ENCODE data around the gene FNDC3B.

Gene FNDC3B

DNA sequence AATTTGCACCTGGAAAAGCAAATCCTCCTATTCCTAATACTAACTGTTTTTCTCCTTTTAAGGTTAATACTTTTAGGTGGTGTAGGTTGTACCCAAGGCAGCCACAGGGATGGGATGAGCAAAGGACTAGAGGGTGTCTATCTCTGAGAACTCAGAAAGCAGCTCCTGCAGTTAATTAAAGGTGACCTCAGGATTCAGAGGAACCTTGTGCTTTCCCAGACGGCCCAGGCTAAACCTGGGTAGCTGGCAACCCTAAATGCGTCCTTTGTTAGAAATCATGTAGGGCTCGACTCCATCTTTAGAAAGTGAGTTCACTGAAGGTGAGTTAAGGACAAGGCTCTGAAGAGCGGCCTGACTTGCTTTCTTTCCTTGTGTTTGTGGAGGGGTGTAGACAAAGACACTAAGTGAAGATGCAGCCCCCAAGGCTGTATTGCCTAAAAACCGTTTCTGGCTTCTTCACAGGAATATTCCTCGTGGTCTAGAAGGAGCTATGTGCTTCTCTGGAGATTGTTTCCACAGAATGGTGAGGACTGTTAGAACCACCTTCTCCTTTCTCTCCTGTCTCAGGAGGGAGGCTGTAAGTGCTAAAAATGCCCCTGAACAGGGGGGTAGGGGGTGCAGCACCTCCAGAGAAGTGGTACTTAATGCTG lies 14.9 kb downstream of the FNDC3B start:
- no peak for DNase-seq (ENCODE audit: low spot score)

DNA sequence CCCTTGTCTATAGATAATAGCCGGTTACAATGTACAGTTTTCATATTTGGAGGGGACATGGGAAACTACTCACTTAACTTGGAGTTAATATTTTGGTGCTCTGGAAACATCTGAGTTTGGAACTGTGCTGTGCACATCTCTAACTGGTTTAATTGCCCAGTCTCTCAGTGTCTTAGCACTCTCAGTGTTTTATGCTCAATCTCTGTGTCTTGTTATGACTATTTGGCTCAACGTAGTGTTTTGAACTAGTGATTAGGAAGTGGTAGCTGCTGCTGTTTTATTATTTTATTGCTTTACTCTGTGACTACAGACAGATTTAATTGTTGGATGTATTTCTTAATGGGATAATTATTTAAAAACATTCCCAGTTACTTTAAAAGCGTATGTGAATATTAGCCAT lies 17.0 kb downstream of the FNDC3B start:
- no peak for DNase-seq (ENCODE audit: low spot score)

DNA sequence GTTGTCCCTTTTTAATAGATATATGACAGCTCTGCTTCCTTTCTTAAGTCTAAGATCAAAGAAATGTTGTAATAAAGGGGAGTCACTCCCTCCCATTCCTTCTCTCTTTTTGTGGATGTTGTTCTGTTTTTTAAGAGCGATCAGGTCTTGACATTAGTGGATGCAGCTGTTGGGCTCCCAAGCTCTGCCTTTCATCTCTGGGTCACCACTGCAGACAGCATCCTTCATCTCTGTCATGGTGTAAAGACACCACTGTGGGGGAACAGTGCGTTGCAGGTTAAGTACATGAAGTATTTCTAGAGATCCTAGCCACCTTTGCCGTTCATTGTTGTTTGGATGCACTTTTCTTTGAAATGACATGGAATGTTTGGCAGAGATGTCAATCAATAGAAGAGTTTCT lies 17.7 kb downstream of the FNDC3B start:
- no peak for DNase-seq (ENCODE audit: low spot score)

DNA sequence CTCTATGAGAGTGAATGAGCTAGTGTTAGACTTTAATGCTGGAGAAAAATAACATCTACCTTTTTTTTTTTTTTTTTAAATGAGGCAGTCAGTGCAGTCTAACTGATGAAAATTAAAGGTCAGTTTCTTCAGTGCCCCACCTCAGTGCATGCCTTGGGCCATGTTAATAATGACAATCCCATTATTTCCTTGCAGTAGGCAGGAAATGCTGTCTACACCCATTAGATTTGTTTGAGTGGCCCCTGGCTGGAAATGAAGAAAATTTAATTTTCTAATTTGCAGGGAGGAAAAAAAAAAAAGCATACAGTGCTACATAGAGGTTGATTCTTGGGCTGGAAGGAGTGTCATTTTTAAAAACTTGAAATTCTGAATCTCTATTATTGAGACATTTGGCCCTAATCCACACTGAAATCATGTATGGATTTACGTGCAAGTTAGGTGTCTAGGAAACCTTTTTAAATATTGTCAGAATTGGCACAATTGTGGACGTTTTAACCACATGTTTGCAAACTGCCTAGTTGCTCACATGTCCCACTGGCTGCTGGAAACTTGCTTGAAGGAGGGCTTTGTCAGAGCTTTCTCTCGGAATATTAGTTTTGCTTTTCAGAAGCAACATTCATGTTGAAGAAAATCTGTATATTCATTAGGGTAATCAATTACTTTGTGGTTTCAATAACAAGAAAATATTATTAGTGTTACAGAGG lies 18.4 kb downstream of the FNDC3B start:
- DNase-seq (ENCODE audit: low spot score): no peak

DNA sequence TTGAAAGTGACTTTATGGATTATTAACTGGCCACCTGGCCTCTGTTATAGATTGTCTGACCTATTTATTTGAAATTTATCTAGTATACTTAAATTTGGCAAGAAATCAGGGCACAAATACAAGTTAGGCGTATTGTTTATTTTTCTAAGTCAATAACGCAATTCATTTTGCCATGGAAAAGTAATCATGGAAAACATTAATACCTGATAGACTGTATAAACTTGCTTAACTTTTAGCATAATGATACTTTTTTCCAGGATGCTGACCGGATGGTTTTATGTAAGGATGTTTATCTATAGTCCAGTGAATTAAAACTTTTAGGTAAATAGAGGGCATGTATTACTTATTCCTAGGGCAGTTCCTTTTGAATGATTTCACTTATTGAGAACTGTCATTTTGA lies 20.2 kb downstream of the FNDC3B start:
- DNase-seq (ENCODE audit: low spot score): no peak

DNA sequence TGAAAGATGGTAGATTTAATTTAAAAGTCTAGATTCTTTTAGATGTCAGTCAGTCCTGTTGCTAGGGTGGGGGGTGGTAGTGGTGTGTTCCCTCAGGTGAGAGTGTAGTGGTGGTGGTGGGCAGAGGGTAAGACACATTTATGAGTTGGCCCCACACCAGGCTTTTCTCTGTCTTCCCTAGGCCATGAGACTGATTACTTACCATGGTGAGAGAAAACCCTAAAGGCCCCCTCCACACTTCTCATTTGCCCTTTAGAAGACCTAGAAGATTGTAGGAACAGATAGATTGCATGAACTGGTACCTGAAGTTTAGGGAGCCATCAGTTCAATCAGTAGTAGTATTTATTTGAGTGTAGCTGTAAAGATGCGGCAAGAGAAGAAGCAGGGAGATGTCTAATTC lies 20.9 kb downstream of the FNDC3B start:
- DNase-seq (ENCODE audit: low spot score): no peak

DNA sequence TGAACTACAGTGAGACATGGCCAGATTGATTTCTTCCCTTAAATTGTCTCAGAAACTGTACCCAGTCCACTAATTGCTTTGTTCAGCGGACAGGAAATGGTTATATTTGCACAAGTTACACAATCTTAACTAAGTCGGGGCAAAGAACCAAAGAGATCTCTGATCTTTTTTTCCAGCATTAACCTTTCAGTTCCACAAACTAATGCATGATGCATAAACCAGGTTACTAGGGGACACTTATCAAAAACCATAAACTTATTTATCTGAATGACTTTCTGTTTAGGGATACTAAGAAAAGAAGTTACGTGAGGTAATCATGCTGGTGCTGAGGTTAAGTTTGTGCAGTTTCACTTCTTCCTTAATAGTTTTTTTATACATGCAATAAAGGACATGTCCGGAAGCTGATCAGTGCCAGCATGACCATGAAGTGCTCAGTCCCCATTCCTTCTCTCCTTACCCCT lies 22.4 kb downstream of the FNDC3B start:
- no peak for DNase-seq (ENCODE audit: low spot score)

DNA sequence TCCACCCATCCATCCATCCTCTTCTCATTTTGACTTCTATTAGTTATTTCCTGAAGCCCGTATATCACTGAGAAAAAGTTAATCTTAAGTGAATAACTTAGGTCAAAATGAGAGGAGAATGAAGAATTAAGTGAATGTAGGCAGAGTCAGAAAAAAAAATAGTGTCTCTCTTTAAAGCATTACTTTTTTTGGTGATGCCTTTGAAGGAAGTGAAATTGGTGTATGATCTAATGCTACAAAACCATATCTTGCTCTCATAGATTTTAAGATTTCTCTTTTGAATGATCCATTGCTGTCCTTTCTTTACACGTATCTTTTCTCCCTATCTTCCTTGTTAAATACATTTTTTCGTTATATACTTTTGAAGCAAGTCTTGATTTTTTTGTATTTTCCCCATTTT lies 23.4 kb downstream of the FNDC3B start:
- DNase-seq (ENCODE audit: low spot score): no peak

DNA sequence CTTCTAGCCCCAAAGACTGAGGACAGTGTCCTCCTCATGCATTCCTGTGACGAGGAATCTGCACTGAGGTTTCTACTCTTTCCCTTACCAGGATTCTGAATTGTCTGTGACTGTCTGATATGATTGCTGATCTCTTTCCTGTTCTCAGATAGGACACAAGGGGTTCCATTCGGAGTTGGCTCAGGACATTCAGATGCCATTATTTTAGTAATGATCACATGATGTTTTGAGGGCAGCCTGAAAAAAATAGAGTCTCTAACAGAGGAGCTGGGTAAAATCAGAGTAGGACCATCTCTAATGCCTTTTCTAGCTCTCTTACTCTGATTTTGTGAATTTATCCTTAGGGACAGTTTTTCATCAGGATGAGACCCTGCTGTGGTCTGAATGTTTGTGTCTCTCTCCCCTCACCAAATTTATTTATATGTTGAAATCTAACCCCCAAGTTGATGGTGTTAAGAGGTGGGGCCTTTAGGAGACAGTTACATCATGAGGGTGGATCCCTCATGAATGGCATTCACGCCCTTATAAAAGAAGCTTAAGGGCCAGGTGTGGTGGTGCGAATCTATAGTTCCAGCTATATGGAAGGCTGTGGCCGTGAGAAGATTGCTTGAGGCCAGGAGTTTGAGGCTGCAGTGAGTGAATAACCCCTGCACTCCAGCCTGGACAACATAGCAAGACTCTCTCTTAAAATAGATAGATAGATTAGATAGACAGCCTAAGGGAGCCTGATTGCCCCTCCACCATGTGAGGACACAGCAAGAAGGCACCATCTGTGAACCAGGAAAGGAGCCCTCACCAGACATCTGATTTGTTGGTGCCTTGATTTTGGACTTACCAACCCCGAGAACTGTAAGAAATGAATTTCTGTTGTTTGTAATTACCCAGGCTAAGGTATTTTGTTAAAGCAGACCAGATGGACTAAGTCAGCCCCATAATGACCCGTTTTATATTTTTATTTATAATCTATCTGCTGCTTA lies 24.4 kb downstream of the FNDC3B start:
- no peak for DNase-seq (ENCODE audit: low spot score)

DNA sequence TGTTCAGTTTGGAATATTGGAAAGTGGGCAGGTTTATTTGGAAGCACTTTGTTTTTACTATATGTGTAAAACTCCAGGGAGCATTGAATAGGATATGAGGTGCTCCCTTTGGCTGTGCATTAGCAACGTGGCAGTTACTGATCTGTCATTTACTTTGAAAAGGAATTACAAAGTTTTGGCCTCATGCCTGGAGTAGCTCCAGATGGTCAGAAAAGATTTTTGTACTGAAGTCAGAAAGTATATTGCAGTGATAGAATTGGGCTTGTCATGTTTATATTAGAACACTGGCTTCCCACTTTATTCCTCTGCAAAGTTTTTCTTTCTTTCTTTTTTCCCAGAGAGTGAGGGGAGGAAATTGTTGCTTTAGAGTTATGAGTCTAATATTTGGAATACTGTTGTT lies 26.1 kb downstream of the FNDC3B start:
- DNase-seq (ENCODE audit: low spot score): peak; percentile 29

DNA sequence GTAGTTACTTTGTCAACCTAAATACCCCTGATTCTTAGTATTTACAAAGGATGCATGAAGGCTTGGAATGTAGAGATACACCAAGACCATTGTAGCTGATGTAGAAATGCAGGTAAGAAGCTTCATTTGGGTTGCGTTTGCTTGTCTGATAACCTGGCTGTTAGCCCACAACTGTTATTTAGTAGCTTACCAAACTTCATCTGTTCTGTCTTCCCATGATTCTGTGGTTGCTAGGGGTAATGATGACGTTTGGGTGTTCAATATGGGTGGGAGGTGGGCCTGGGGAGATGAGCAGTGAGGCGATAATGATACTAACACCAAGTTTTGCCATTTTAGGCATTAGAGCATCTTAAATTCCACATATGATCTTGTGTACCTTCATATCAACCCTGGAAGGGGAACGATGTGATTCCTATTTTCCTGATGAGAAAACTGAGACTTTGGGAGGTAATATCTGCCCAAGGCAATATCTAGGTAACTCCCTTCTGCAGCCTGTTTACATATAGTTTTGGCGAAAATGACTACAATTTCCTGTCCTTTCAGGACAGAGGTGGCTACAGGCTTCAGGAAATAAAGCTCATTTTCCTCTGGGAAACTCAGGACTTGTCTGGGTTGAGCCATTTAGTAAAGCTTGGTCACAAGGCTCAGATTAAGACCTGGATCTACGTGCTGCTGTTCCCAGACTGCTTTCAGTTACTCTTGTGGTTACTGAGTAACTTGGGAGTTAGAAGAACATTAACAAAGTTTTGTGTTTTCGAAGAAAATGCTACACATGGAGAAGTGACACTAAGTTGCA lies 26.8 kb downstream of the FNDC3B start:
- no peak for DNase-seq (ENCODE audit: low spot score)

DNA sequence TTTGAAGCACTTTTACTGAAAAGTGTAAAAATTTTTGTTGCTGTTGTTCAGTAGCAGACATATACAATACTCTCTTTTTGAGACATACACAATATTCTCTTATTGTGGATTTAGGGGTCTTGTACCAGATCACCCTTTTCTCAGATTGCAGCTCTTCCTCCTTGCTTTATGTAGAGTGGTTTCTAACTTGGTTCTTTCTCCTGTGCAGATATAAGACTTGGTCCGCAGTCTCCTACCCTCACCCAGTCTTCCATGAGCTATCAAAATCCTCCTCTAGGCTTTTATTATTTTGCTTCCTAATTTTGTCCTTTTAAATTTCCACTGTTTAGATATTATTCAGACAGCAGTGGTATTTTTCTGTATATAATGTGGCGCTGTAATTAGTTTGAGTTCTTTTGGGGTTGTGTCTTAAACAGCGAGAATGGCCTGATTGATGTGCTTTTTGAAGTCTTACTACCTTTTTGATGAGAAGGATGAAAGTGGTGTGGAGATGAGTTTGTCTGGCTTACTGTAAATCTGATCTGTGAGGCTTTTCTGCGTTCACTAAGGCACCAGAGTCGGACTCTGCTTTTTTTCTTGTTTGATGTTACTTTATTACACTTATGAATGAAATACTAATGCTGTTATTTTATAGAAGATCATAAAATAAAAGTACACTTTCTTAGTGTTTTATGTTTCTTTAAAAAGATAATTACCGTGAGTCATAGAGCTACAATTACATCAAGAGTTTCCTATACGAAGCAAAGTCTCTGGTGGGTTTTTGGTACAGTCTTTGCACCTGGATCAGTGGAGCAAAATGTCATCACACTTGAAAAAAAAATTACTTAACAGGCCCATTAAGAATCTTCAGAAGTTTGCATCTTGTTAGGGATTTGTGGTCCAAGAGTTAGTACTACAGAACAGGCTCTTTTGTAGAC lies 27.8 kb downstream of the FNDC3B start:
- no peak for DNase-seq (ENCODE audit: low spot score)

DNA sequence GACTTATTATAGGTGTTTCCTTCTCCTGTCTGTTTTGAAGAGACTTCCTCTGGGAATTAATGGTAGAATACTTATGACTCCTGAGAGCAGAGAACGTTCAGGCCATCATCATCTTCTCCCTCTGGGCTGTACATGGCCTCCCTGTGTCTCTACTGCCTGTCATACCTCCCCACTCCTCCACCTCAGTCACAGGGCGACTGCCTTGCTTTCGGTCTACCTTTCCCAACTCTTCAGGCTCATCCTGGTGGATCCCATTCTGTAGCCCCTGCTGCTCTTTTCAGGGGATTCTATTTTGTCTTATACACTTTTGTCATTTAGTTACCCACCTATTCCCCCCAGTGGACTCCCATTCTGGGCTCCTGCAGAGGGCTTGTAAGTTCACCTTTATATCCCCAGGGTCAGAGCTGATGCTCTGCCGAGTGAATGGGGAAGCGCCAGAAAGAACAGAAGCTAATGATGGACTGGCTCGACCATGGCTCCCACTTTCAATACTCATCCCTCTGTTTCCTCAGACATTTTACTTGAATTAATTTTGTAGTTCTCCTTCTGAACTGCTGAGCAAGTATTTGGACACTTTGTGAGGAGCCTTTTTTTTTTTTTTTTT lies 28.6 kb downstream of the FNDC3B start:
- no peak for DNase-seq (ENCODE audit: low spot score)

DNA sequence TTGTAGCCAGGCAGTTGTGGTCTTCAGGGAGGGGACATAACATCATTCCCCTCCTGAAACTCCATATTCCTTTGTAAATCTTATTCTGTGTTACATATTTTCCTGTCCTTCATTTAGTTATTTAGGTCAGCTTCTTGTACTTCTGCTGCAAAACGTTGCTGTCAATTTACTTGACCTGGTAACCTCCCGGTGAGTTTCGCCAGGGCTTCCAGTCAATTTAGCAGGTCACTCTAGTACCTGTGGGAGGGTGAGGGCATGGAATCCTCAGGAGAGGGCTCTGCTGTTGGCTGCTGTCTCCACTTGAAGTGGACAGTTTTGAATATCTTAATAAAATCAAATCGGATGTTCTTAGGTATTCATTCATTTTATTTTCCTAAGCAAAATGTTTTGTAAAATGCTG lies 29.6 kb downstream of the FNDC3B start:
- no peak for DNase-seq (ENCODE audit: low spot score)

DNA sequence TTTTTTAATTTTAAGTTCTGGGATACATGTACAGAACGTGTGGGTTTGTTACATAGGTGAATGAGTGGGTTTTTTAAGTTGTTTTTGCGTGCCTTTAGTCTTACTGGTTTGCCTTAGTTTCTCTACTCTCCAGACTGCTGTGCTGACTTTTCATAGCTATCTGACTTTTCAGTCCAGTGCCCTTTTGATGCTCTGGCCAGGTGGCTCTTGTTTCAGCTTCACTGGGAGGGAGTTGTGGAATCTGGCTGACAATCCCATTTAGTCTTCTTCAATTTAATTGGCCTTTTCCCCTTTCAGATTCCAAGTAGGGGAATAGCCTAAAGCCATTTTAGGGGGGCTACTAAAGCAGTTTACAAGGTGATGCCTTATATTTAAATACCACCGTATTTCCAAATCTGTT lies 30.1 kb downstream of the FNDC3B start:
- DNase-seq (ENCODE audit: low spot score): no peak

DNA sequence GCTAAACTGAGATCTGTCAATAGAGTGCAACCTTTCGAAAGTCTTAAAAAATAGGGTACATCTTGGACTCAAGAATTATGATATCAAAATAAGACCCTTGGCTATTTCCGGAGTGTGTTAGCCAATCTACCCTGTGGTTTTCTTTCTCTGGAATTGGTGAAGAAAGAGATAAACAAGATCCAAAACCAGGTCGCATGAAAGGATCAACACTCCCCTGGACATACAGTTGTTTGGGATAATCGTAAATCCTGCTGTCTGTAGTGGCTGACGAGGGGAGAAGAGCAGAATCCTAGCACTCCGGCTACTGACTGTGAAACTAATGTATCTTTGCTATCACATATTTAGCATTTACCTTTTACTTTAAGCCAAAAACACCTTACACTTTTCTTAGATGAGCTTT lies 30.9 kb downstream of the FNDC3B start:
- DNase-seq (ENCODE audit: low spot score): no peak

DNA sequence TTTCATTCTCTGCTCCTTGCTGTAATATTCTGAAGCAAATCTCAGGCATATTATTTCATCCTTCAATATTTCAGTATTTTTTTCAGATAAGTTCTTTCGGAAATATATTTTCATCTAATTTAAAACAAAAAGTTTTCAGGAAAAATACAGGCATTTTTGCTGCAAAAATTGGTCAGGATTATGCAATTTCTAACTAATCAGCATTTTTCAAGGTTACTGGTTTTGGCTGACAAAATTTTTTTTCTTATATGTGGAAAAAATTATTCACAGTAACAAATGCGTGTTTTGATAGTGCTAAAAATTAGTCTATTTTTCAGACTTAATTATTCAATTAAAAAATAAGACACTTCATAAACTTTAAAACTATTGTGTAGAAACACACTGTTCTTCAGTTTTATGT lies 31.4 kb downstream of the FNDC3B start:
- no peak for DNase-seq (ENCODE audit: low spot score)

DNA sequence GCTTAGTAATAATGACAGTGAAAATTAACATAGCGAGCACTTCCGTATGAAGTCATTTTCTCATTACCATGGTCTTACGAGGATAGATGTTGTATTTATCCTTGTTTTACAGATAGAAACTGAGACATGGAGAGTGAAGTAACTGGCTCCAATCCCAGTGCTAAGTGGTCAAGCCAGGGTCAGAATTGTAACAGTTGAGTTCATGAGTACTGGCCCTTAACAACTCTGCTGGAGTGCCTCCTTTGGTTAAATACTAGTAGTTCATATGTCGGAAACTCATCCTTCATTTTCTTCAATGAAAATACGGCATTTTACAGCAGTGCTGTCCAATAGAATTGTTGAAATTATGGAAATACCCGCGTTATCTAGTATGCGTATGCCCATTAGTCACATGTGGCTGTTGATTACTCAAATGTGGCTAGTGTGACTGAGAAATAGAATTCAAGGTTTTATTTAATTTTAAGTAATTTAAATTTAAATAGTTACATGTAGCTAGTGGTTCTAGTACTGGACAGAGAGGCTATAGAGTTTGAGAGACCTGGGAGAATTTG lies 32.5 kb downstream of the FNDC3B start:
- DNase-seq (ENCODE audit: low spot score): no peak

DNA sequence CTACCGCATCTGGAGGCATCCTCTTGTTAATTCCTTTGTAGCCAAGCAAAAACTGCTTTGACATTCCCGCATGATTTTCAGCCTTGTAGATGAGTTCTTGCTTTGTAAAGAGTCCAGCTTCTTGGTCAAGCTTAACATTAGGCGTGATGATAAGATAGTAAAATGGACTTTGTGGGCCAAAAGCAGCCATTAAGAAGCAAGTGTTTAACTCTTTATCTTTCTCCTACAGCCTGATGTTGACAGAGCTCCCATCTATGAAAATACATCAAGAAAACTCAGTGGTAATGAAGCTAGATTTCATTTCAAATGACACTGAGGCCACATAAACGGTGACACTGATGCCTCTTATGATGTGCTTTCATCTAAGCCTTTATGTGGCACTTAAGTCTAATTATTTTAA lies 33.2 kb downstream of the FNDC3B start:
- DNase-seq (ENCODE audit: low spot score): no peak

DNA sequence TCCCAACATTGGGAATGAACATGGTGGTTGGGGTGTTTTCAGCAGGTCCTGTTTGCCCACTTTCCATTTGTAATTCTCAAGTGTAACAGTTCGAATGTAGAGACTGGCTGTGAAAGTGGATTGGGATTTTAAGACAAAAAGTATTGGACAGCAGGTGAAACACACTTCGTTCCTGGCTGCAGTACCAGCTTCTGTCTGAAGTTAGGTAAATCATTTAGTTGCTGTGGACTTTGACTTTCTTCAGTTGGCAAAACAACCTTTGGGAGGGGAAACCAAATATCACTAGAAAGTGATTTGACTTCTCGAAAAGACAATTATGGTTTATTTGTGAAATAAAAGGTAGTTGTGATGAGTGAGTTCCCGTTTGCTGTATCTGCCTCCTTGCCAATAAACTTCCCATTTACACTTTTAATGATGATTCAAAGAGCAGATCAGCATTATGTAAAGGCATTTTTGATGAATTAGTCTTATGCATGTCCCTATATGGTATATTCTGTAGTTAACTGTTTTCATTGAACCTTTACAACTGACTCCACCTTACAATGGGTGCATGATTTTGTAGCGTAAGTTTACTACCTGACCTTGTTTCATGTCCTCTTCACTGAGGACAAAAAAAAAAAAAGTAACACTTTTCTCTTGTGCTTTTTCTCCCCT lies 34.0 kb downstream of the FNDC3B start:
- no peak for DNase-seq (ENCODE audit: low spot score)

Measured in cerebellar cortex (tissue), 1 donor.